Spleen (tissue), 3 donors: Measurements from ENCODE around the gene NT5DC4.

ENCODE experiments used
- POLR2A ChIP-seq, 3 donors: fragments of 450-650 bp; IDR thresholded peaks; one replicate each; pipeline ENCODE4 v1.5.1; 2017; ENCODE audit warnings: antibody characterized with exemption in 3 of 3, mild to moderate bottlenecking in 1 of 3
- POLR2AphosphoS5 ChIP-seq, 3 donors: sonication (generic); formaldehyde crosslinking; IDR thresholded peaks; one replicate each; pipeline ENCODE4 v1.5.1; 2017; ENCODE audit warnings: antibody characterized with exemption in 3 of 3

DNA sequence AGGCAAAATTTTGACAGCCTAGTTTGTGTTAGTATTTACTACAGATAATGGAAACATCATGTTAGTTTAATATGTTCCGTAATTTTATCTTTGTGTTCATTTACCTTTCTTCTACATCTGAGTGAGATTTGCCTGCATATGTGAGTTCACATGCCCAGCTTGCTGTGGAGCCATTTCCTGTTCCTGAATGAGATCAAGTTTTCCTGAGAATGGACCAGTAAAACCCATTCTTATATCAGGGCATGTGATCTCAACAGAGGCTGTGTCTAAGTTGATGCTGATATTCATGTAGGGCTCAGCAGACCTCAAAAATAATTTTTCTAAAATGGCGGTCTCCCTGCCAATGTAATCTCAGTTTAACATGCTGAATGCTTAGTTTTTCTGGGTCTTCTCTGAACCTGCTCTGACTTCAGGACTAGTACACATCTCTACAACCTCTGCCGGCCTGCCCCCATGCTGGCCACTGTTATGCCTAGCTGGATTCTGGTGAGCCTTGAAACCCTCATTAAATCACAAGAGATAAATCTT, 62.4 kb downstream of the NT5DC4 start:
- no peak for TF ChIP-seq POLR2A (IDR thresholded peaks at IDR 0.05)
- TF ChIP-seq POLR2AphosphoS5 (IDR thresholded peaks at IDR 0.05), result no peak
